NCI-H1436 (cell line): ENCODE data around the gene THAP7.
A peak's percentile ranks its signal among the peaks of the same experiment; 100 is the strongest.

Source experiments
- DNase-seq: peaks from one replicate; lab custom pipeline; 2025; lab: John Stamatoyannopoulos, UW

The THAP7 gene

GRCh38 chr22:21031545-21032036 is 29.7 kb upstream of the THAP7 start:
- no peak for DNase-seq

GRCh38 chr22:21030621-21031544 is 29.0 kb upstream of the THAP7 start:
- no peak for DNase-seq

GRCh38 chr22:21030032-21030431 is 28.1 kb upstream of the THAP7 start:
- DNase-seq: no peak

GRCh38 chr22:21029486-21030025 is 27.6 kb upstream of the THAP7 start:
- DNase-seq: no peak

GRCh38 chr22:21028277-21029251 is 26.6 kb upstream of the THAP7 start:
- no peak for DNase-seq

- DNase-seq: no peak
Measured at GRCh38 chr22:21026783-21027692, 25.1 kb upstream of the THAP7 start.

- no peak for DNase-seq
Measured at GRCh38 chr22:21025763-21026755, 24.1 kb upstream of the THAP7 start.

- no peak for DNase-seq
Measured at GRCh38 chr22:21025266-21025665, 23.3 kb upstream of the THAP7 start.

GRCh38 chr22:21022955-21023614 is 21.2 kb upstream of the THAP7 start:
- DNase-seq: no peak

- DNase-seq: no peak
Measured at GRCh38 chr22:21022507-21022906, 20.6 kb upstream of the THAP7 start.

GRCh38 chr22:21020802-21021429 is 19.0 kb upstream of the THAP7 start:
- DNase-seq: peak; percentile 32

GRCh38 chr22:21018314-21018713 is 16.4 kb upstream of the THAP7 start:
- DNase-seq: no peak

GRCh38 chr22:21016644-21017420 is 14.9 kb upstream of the THAP7 start:
- DNase-seq: no peak

- DNase-seq: no peak
Measured at GRCh38 chr22:21015466-21016006, 13.6 kb upstream of the THAP7 start.

GRCh38 chr22:21014726-21015465 is 13.0 kb upstream of the THAP7 start, which contains the start of gene P2RX6:
Gene P2RX6, plus strand, starts transcription at chr22:21015165. Its CDS starts 10 bp downstream, at chr22:21015175.
- DNase-seq: peak; percentile 37

GRCh38 chr22:21014202-21014725 is 12.3 kb upstream of the THAP7 start:
- DNase-seq: peak; percentile 96
